NCI-H1092 treated with DMSO at 0.1 percent for 48 hours (cell line): ENCODE measurements around the gene EHD1.

Experiments
- DNase-seq: peaks from one replicate; lab custom pipeline; 2025; lab: John Stamatoyannopoulos, UW

EHD1 gene

DNA sequence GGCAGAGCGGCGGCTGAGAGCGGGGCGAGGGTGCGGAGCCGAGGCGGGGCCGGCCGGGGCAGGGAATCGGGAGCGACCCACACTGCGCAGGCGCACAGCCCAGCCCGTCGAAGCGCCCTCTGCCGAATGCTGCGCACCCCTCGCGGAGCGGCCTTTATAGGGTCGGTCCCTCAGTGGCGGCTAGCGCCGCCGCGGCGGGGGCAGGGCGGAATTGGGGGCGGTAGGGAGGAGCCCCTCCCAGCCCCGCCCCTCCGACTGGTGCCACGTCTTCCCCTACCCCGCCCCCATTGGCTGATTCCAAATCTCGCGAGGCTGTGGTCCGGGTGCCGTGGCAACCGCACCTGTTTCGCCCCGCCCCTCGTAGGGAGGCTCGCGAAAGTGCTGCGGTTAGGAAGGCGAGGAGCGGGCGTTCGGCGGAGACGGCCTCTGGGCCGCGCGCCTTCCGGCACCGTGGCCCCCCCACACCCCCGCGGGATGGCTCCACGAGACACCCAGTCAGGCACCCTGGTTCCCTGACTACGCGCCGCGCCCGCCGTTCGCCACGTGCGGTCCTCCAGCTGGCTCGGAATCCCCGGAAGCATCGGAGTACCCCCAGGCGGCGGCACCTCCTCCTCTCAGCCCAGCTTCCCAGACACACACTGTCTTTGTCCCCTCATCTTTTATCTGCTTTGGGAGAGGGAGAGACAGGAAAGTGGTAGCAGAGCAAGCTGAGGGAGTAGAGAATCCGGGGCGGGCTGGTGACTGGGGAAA is at the start of gene EHD1:
Gene EHD1 (minus strand): TSS at position 128 of the 750 bp plus-strand sequence. CDS start 157 bp downstream, outside the sequence.
- peak; percentile 99 for DNase-seq

DNA sequence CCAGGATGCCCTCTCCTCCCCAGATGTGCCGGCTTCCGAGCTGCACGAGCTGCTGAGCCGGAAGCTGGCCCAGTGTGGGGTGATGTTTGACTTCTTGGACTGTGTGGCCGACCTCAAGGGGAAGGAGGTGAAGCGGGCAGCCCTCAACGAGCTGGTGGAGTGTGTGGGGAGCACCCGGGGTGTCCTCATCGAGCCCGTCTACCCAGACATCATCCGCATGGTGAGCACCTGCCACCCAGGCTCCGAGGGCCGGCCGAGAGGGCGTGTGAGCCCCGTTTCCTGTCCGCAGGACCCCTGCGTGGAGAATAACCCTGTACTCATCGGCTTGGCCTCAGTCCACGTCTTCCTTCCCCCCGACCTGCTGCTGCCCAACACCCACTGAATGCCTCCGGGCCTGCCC is 48.3 kb upstream of the EHD1 start:
- DNase-seq, result no peak

DNA sequence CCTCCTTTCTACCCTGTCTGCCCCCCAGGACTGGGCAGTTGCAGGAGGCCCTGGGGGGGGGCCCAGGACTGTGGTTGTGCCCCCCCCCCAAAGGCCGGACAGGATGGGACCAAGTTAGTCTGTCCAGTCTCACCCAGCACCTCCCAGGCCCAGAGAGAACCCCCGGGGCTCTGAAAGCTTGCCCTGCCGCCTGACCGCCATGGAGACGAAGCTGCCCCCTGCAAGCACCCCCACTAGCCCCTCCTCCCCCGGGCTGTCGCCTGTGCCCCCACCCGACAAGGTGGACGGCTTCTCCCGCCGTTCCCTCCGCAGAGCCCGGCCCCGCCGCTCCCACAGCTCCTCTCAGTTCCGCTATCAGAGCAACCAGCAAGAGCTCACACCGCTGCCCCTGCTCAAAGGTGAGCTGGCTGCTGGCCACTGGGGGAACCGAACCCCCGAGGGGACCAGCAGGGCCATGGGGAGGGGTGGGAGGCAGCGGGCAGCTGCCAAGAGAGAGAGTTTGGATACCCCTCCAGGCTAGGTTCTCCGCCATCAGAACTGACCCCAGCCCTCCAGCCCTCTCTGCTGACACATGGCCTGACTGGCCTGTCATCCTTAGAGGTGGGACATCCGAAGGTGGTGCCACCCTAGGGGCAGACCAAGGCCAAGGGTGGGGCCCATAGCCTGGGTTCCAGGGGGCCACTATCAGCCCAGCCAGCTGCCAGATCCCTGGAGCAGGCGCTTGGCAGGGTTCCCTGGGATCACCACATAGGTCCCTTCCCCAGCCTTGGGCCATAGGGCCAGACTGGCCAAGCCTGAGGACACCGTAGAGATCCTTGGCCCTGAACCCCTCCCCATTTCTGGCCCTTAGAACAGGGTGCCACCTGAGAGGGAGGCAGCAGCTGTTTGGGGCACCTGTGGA is 47.4 kb upstream of the EHD1 start:
- DNase-seq, result no peak

DNA sequence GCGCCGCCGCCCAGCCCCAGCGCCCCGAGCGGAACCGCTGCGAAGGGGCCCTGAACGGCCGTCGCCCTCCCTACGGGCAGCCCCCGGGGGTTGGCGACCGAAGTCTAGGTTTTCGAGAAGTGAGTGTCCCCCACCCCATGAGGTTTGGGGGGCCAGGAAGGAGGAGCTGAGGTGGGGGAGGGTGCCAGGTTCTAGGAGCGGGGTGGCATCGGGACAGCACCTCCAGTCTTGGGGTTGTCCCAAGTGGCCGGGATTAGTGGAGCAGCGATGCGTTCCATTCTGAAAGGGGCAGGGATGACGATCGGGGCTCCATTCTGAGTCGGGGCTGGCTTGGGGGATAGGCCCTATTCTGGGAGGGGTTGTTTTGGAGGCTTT is 46.5 kb upstream of the EHD1 start:
- DNase-seq, result no peak

DNA sequence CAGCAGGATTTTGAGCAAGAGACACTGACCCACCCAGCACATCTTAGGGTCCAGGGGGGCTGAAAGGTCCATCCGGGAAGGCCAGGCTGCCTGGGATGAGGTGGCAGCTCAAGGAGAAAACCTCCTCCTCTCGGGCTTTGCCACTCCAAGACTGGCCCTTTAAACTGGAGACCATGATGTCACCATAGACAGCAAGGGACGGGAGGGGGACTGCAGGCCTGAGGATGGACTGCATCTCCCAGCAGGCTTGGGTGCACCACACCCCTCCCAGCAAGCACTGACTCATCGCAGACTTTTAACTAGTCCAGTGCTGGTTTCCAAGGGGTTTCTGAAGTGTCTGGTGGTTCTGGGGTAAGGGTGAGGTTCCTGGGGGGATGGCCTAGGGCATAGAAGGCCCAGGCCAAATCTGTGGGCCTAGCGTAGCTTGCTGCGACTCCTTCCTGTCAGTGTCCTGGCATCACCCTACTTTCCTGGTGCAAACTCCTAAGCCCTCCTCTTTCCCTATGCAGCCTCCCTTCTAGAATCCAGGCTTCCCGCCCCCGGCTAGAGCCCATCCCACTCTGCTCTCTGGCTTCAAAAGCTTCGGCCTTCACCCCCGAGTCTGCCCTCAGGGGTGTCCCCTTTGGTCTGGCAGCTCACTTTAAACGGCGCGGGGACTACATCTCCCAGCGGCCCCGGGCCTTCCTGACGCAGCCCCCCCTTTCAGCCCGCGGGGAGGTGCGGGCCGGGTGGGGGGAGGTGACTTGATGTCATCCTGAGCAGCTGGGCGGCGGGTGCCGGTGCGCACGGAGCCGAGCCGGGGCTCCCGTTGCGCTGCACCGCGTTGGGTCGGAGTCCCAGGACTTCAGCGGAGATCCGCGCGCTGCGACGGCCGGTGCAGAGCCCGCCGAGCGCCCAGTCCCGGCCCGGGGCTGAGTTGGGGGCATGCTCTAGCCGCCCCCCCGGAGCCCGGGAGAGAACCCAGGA is 45.8 kb upstream of the EHD1 start, which contains the start of gene PPP2R5B:
Gene PPP2R5B (plus strand): TSS at position 746 of the 966 bp plus-strand sequence. CDS start 1,046 bp downstream, outside the sequence.
- peak; percentile 62 for DNase-seq

DNA sequence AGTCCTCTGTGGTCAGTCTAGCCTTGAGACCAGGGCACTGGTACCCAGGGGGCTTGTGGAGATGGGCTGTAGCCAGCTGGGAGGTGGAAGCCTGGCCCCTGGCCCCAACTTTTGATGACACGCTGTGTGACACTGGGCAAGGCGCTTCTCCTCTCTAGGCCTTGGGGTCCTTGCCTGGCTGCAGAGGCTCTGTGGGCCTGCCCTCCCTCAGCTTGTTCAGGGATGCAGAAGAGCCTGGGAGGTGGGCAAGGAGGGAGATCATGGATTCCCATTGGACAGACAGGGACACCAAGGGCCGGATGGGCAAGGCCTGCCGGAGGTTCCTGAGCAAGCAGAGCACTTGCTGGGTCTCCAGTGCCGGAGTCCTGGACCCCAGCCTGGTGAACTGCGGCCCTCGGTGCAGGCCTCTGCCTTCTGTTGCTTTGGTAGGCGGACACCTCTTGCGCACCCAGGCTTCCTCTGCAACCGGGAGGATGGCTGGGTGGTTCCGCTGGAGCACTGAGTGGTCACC is 44.8 kb upstream of the EHD1 start:
- no peak for DNase-seq

DNA sequence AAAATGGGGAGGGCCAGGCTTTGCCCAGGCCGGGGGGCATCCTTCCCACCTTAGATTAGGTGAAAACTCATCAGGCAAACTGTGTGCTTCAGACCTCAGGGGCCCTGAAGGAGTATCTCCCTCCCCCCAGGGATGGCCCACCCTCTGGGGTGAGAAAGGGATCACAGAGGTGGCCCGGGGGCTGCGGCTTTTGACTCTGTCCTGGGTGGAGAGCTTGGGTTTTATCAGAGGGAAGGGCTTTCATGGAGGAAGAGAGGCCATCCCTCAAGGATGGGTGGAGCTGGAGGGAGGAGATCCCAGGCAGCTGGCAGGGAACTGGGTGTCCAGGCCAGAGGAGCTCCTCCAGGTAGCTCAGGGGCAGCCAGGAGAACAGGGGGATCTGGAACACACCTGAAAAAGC is 43.0 kb upstream of the EHD1 start:
- DNase-seq, result no peak

DNA sequence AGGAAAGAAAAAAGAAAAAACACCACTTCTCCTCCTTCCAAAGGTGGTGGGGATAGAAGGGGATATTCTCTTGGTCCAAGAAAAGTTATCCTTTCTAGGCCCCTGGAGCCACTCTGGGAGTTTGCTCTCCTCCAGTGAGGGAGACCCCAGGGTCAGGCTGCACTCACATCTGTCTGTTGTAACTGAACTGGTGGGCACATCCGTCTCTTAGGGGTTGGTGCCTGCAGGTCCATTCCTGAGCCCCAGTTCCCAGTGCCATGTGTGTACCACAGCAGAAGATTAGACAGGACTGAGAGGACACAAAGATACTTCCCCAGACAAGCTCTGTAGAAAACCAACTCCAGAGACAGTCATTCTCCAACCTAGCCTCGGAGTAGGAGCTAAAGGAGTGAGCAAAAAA is 41.7 kb upstream of the EHD1 start:
- no peak for DNase-seq

DNA sequence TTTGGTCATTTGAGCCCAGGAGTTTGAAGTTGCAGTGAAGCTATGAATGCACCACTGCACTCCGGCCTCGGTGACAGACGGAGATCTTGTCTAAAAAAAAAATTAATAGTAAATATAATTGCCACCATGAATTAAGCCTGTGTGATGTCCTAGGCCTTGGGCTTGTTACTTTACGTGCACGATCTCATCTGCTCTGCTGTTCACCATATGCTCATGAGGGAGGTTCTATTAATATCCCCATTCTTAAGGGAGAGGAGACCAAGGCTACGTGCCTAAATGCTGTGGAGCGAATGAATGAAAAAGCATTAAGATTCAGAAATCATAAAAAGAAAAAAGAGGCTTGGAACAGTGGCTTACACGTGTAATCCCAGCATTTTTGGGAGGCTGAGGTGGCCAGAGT is 41.2 kb upstream of the EHD1 start:
- no peak for DNase-seq

DNA sequence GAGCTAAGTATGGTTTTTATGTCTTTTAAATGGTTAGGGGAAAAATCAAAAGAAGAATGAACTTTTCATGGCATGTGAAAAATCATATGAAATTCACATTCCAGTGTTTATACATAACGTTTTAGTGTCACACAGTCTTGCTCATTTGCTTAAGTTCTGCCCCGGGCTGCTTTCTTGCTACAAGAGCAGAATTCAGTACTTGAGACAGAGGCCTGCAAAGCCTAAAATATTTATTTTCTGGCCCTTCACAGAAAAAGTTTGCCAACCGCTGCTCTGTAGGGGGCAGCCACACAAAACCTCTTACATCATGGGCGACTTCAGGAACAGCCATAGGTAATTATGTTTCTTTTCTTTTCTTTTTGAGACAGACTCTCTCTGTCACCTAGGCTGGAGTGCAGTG is 39.6 kb upstream of the EHD1 start:
- peak; percentile 10 for DNase-seq

DNA sequence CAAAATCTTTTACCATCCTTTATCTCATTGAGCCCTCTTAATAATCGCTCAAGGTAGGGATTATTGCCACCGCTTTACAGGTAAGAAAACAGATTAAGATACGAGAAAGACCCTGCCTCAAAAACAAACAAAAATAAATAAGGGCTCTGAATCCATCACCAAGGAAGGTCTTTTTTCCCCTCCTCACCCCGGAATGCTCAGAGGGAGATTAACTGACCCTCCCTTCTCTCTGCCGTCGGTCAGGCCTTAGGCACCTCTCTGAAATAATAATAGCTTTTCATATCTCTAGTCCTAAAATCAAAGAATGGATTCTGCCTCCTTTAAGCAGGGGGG is 39.2 kb upstream of the EHD1 start:
- no peak for DNase-seq

DNA sequence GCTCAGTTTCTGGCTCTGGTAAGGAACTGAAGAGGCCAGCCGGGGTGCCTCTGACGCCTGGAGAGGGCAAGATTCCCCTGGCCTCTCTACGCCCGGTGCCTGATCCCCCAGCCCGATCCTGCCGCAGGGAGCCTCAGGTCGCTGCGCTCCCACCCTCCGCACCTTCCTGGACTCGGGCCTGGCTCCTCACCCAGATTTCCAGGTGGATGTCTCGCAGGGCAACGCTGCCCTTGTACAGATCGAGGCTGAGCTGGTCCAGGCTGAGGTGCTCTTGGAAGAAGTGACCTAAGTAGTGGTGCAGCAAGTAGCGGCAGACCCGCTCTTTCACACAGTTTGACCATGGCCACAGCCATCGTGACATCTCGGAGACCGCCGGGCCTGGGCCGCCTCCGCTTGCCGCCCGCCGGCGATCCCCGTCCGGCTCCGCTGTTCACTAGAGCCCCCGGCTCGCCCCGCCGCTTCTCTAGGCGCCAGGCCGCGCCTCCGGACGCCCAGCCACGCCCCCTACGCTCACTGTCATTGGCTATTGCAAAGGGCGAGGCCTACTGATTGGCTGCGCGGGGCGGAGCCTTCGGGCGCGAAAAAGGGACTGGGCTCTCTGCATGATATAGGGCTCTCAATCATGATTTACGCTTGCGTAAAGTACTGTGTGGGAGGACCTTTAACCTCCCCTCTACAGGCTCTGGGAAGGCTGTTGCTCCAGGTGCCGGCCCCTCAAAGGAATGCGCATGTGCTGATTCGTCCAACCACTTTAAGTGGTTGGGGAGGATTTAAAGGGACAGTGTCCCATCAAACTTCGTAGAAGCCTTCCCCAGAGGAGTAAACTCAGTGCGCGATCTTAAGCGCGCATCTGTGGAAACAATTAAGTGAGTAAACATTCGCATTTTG is 38.6 kb upstream of the EHD1 start, which contains the start of gene ATG2A:
Gene ATG2A (minus strand): TSS at position 435 of the 888 bp plus-strand sequence. CDS start 74 bp downstream, at position 361.
- DNase-seq, result peak; percentile 100

DNA sequence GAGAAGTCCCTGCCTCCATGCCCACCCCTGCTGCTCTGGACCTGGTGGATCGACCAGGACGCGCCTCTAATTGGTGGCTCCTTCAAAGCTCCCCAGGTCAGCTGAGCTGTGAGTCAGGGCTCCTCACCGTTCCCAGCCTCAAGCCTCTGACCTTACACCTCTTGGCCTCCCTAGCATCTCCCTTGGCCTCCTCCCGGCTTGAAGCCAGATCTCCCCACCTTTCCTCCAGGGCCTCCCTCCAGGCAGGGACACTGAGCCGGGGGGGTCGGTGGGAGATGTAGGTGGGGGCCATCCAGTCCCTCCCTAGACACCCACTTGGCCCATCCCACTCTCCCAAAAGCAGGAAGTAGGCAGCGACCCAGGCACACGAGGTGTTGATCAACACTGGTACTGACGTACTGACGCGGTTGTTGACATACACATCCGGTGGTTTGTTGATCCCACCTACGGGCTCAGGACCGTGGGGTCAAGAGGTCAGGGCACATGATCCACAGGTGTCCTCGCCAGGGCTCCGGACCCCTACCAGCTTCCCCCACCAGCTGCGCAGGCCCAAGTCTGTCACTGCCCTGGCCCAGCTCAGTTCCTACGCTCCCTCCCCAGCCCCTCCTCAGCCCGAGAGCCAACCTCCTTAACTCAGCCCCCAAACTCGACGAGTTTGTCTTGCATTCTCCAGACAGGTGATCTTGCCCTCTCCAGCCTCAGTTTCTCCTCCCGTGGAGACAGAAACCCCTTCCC is 37.8 kb upstream of the EHD1 start:
- DNase-seq, result peak; percentile 30

DNA sequence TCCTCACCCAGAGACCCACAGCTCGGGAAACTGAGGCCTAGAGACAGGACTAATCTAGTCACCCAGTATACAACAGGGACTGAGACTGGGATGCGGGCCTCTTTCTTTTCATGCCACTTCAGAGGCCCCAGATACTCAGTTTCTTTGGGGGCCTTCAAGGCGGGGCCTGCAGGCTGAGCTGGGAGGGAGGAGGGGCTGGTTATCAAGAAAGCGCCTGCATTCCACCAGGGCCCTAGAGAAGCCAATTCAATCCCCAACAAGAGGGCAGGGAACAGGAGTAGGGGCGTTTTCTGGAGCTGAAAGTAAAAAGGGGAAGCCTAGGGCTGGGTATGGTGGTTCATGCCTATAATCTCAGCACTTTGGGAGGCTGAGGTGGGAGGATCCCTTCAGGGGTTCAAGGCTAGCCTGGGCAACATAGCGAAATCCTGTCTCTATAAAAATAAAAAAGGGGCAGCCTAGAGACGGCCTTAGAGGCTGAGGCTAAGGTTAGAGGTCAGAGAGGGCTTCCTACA is 37.0 kb upstream of the EHD1 start:
- DNase-seq, result no peak

DNA sequence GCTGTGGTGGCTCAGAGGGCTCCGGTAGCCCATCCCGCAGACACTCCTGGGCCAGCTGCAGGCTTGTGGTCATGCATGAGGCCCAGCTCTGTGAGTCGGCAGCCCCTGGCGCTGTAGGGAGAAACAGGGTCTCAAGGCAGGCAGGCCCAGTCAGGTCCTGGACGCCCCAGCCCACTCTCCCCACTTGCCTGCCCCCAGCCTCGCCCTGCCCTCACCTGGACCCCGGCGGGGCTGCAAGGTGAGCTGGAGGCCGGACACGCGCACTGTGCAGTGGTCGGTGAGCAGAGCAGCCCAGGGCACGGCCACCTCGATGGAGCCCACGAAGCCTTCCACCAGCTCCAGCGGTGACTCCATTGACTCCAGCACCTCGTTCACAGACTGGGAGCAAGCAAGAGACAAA is 35.7 kb upstream of the EHD1 start:
- no peak for DNase-seq

DNA sequence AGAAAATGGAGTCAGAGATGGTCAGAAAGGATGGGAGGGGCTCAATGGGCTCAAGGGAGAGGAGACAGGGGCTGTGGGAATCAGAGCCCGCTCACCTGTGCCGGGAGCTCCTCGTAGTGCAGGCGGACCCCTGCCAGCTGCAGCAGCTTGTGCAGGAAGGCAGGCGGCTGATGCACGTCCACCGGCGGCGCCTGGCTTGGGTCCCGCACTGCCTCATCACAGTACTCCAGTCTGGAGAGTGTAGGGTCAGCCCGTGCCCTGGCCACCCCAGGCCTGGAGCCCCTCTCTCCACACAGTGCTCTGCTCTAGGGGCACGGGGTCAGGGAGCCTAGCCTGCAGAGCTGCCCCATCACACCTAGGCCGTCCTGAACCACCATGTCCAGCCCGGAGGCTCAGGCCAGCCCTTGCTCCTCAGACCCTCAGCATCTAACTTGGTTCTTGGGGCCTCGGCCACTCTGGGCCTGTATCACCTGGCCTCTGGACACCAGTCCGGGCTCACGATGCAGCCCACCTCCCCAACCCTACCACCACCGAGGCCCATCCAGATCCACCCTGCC is 34.8 kb upstream of the EHD1 start:
- DNase-seq, result no peak

DNA sequence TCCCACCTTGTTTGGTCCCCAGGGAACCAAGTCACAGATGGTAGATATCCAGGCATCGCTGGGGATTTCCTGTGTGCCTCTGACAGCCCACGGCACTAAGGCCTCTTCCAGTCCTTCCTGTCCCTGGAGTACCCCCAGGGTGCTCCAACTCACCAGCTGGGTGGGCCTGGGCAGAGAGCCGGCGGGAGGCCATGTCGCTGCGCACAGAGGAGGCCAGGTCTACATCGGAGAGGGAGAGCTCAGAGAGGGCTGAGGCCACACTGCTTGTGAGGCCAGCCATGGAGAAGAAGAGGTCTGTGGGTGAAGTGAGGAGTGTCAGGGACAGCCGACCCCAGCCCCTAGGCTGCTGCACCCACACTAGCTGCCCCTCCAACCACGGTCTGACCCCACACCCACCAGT is 33.3 kb upstream of the EHD1 start:
- DNase-seq, result no peak

DNA sequence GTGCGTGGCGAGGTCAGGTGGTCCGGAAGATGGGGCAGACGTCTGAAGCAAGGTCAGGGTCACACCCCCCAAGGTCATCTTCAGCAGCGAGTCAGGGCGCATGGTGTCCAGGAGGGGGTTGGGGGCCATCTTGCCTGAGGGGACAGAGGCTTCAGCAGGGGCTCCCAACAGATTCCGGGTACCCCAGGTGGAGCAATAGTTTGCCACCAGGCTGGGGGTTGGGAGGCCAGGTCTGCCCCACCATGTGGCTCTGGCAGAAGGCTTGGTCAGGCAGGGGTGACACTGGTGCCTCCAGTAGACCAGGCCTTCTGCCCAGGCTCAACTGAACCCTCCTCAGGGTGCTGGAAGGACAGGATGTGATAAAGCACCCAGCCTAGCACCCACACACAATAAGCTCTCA is 32.7 kb upstream of the EHD1 start:
- no peak for DNase-seq

DNA sequence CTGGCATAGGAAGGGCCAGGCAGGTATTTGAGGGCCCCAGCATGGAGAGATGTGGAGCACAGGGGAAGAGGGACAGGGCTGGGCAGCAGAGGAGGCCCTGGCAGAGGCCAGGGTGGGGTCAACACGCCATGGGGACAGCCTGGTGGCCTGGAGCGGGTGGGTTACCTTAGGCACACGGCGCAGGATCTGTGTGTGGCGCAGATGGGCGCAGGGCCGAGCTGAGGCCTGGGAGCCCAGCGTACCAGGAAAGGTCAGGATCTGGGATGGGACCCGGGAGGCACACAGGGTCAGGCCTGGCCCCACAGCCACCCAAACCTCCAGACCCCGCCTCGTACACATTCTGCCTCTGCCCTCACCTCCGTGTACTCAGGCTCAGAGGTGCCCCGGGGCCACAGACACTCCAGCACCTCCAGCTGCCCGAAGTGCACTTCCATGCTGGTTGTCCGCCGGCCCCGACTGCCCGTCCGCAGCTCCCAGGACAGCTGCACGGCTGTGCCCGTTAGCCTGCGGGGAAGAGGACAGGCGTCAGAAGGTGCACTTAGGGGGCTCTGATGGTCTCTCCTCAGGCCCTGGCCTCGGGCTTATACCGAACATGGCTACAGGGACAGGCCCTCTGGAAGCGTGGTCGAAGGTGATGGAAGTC is 32.2 kb upstream of the EHD1 start:
- DNase-seq, result no peak
